NCI-H146 (cell line): ENCODE measurements around the gene GREB1.

ENCODE experiments used
- DNase-seq: peaks from one replicate; lab custom pipeline; 2025; lab: John Stamatoyannopoulos, UW

Gene GREB1

DNA sequence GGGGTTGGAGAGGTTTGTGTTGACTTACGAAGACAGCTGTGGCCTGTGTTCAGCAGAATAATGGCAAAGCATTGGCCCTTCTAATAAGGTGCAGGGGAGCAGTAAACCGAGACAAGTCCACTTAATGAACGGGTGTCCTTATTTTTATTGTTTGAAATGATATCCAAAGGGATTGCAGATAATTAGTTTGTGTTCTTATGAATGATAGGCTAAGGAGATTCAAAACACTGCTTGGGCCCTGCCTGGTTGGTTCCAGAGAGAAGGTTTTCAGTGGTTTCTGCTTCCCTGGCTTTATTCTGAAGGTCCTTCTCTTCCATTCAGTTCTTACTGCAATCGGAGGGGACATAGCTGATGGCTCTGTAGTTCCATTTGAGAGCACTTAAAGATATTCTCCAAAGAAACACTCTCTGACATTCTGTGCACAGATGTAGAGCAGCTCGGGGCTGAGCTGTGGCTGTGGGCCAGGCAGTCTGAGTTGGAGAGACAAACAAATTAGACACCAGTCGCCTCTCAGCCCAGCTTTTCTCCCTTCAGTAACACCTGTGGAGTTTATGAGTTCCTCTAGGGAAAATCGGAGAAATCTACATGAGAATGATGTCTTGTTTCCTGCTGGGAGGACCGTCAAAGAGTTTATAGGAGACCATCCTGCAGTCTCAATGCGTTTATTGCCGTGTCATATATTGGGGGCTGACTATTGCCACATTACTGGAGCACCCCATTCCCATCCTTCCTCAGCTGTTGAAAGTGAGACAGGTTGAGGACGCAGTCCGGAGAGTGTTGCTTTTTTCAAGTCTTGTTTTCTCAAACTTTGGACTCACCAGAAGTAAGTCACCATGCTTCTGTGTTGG is 6.5 kb downstream of the GREB1 start:
- DNase-seq, result peak; percentile 71

DNA sequence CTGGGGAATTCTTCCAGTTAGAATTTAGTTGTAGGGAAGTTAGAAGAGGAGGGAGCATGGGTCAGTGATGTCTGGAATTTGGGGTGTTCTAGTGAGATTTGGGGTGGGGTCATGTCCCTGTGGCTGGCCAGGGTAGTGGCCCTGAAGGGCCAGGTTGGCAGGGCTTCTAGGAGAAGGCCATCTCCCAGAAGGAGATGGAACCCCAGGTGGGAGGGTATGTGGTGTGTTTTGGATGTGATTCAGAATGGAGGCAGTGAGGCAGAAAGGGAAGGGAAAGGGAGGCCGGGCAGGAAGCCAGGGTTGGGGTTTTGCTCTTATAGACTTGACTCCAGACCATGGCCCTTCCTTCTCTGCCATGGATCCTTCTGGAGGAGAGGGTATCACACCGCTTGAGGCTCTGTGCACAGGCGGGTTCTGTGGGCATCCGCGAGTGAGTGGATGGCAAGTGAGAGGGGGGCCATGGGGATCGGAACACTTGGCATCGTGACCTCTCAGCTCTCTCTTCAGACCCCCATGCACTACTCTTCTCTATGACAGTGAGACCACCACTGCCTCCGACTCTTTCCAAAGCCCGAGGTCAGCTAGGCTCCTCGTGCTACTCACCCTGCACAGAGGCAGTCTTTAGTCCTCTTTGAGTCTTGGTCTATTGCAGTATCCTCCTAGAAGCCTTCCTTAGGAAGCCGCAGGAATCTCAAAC is 7.3 kb downstream of the GREB1 start:
- DNase-seq, result no peak

DNA sequence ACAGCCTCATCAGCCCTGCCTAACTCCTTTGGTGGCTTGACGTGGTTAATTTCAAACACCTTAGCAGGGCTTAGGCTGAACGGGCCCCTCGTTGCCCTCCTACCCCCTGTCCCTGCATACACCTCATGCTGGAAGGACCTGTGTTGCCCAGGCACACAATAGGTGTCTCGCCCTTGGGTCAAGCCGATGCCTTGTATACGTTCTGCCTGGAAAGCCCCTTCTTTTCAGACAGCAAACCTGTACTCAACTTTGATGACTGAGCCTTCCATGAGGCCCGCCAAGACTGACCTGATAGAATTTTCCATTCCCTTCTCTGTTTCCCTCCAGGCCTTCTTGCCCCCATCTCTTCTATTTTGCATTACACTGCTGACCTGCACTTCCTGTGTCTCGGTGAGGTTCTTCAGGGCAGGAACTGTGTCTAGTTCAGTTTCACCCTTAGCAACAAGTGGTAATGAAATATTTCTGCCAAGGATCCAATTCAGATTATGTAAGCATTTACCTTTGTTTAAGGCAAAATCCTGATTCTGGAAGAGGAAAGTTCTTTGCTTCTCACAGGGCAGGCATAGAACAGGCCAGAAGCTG is 7.9 kb downstream of the GREB1 start:
- DNase-seq, result no peak

DNA sequence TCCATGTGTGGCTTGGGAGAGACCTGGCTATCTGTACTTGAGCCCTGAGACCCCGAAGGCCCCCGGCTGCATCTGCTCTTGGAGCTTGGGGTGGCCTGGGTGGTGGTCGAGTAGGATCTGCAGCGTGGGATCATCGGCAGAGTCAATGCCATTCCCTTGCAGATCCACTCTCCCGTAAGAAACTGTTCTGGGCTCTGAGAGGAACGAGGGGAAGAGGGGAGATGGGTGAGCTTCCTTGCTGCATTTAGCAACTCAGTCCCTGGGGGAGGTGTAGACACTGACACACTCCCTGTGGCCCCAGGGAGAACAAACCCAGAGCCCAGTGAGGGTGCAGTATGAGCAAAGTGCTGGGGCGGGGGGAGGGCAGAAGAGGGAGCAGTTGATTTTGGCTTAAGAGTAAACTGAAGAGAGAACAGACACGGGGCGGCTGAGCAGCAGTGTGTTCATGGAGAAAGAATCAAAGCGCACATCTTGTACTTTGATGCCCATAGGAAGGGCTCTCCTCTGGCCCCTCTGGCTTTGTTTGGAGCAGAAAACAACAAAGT is 8.5 kb downstream of the GREB1 start:
- no peak for DNase-seq

DNA sequence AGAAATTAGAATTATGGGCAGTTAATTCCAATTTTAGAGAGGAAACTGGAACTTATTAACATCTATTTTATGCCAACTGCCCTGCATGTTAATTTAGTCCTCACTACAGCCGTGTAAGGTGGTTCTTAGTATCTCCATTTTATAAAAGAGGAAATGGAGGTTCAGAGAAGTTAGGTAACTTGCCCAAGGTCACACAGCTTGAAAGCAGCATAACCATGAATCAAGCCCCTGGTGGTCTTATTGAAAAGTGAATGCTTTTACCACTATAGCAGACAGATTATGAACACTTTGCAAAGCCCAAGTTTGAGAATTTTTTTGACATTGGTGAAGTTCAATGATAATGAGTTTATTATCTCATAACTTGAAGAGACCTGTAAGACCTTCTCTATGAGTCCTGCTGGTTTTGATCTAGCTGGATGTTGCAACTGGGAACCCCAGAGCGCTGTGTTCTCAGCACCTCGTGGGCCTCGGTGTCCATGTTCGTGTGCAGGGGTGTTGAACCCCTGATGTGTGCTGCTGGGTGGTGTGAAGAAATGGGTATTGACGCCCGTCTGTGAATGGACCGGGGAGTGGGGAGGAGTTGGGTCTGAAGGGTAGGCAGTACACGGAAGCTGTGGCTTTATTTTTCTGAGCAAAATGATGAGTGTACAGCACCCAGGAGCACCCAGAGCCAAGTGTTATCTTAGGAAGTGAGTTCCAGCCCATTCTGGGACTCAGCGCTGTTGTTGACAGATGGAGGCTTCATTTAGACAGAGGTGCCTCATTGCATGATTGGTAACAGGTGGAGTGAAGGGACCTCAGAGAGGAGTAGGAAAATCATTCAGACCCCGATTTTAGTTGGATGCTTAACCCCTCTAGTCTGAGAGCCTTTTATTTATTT is 9.7 kb downstream of the GREB1 start:
- no peak for DNase-seq

DNA sequence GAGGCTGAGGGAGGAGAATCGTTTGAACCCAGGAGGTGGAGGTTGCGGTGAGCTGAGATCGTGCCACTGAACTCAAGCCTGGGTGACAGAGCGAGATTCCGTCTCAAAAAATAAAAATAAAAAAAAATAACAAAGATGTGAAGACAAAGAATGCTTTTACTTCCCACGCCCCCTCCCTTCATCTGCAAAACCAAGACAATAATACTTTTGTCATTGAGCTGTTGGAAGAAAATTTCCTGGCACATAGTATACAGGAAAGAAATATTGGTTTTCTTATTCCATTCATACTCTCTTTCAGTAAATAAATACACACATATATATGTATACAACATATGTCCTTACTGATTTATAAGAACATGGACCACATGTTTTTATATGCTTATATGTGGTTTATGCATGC is 12.2 kb downstream of the GREB1 start:
- DNase-seq, result no peak

DNA sequence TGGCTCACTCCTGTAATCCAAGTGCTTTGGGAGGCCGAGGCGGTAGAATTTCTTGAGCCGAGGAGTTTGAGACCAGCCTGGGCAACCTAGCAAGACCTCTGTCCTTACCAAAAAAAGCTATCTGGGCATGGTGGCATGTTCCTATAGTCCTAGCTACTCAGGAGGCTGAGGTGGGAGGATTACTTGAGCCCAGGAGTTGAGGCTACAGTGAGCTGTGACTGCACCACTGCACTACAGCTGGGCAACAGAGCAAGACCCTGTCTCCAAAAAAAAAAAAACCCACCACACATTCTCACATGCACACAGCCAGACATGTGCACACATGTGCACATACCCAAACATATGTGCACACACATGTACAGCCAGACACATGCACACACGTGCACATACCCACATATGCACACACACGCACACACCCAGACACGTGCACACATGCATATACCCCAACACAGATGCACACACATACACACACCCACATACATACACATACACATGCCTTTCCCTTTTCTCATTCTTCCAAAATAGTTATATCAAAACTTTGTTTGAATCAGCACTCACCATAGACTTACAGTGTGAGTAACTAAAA is 14.2 kb downstream of the GREB1 start:
- no peak for DNase-seq

DNA sequence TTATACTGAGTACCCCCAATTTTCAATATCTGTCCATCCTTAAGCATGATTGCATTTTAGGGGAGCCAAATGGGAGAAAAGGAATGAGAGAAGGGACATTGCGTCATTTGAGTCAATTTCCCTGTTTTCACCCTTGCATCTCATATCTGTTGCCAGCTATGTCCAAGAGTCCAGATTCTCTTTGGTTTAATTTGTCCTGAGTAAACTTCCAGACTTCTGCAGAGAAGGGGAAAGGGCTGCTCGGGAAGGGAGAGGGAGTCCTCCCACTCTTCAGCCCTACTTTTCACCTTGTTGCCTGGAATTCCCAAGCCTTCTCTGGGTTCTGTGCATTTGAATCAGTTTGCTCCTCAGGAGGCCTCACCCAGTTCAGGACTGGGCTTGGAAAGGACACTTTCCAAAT is 16.5 kb downstream of the GREB1 start:
- DNase-seq, result no peak

DNA sequence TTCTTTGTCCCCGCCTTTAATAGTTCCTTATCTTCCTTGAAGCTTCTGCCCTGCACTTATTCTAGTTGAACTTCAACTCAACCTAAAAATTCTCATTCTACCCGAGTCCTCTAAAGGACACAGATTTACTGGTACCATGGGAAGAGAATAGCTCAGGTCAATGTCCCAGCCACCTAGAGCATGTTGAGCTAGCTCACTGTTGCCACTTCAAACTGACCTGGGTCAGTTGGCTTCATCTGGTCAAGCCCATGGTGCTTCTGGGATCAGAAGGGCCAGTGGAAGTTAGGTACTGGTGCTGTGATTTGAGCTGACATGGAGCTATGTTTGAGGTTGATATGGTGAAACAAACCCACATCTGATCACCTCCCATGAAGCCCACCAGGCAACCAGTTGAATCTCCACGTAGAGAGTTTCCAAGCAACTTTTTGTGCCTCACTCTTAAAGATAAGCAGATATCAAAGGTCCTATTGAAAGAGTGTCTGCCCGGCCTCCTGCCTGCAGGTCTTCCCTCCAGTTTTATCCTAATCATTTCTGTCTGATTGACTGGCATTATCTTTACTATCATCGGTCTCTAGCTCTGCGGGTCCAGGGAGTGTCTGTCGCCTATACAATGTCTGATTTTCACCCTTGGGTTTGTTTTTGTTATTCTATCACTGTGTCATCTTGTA is 17.2 kb downstream of the GREB1 start:
- no peak for DNase-seq

DNA sequence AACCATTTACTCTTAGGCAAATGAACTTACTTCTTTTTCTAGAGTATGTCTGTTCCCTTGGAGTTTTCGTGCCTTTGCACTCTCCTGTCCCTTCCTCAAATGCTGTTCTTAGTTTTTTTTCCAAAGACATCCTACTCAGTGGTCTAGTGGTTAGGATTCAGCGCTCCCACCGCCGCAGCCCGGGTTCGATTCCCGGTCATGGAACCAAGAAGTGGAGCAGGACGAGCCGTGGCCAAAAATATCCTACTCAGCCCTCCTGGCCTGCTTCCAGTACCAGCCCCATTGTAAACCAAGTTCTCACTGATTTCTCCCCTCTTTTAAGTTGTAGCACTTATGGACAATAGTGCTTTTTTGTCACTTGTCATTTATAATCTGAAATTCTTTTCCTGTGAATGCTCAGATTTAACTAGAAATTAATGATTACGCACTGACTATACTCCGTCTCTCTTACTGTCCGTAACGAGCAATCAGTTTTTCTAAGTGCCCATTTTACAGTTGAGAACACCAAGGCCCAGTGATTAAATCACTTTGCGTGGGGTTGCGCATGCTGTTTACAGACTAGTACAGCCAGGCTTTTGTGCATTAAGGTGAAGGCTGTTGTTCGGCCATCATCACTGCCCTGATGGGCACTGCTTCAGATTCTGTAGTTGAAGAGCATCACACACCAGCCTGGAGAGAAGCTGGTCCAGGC is 17.9 kb downstream of the GREB1 start:
- DNase-seq, result no peak

DNA sequence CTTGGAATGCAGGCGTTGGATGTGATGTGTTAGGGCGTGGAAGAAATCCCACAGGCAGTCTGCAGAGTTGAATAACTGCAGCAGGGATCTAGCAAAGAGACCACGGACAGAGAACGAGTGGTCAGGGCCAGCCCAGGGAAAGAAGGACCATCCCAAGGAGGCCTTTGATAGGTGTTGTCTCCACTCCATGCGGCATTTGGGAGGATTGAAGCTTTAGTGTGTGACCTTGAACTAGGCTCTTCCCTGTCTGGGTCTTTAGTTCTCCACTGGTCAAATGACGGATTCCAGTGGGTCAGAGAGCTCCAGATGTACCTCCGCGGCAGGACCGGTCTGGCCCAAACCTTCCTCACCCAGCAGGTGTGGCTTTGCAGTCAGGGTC is 18.4 kb downstream of the GREB1 start:
- DNase-seq, result no peak

DNA sequence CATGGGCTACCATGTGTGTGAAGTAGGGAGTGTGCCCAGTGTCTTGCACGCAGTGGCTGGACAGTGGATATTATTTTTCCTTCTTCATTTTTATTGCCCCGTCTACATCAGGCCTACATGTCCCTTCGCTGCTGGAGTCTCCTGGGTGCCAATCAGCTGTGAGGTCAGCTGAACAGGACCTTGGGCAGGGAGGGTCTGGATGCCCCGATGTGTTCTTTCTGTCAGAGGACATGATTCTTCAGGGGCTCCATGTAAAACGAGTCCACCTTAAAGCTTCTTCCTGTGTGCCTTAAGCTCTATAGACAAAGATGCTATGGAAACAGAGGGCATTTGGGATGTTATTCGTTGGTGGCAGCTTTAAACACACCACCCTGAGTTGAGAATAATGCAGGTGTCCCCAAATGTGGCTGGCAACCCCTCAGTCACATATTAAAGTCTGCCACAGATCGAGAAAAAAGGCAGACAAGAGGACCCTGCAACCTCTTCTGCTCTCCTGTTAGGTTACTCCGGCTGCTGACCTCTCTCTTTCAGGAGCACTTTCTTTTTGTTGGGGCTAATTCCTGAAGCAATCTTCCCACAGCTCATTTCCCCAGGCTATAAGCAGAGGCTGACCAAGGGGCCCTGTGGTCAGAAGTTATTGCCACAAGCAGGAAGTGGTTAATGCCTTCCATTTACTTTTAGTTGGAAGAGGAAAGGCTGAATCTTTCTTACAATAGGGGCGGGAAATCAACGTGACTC is 20.0 kb downstream of the GREB1 start:
- DNase-seq, result no peak

DNA sequence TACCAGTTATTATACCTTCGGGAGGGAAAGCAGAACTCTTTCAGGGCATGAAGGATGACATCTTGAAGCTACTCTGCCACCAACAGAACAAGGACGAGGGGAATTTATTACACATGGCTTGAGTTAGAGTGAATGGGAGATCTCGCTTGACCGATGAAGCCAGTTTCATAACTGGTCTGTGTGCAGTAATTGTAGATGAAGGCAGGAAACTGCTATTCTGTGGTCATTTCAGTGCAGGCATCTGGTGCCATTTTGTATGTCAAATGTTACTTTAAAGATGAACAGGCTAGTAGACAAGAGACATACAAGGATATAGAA is 20.5 kb downstream of the GREB1 start:
- no peak for DNase-seq

DNA sequence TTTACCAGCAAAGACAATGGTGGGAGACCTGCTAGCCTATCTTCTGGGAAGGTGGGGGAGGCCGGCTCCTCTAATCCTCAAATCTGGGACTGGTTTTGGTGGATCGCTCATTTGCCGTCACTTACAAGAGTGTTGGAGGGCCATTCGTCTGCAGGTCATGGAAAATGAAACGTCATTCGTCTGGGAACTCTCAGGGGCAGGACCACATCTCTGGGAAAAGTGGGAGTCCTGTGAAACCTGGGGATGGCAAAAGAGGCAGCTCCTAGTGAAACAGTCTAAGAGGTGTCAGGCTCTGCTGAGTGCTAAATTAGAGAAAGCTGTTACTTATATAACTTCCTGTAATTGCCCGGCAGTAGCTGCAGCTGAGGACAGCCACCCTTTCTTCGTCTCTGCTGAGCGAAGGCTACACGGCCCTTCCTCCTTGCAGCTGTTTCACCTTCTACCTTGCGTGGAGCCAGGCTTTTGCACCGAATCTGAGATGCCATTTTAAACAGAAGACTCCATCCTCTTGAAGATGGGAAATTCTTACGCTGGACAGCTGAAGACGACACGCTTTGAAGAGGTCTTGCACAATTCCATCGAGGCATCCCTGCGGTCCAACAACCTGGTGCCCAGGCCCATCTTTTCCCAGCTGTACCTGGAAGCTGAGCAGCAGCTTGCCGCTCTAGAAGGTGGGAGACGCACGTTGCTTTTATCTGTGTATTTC is 22.4 kb downstream of the GREB1 start:
- no peak for DNase-seq

DNA sequence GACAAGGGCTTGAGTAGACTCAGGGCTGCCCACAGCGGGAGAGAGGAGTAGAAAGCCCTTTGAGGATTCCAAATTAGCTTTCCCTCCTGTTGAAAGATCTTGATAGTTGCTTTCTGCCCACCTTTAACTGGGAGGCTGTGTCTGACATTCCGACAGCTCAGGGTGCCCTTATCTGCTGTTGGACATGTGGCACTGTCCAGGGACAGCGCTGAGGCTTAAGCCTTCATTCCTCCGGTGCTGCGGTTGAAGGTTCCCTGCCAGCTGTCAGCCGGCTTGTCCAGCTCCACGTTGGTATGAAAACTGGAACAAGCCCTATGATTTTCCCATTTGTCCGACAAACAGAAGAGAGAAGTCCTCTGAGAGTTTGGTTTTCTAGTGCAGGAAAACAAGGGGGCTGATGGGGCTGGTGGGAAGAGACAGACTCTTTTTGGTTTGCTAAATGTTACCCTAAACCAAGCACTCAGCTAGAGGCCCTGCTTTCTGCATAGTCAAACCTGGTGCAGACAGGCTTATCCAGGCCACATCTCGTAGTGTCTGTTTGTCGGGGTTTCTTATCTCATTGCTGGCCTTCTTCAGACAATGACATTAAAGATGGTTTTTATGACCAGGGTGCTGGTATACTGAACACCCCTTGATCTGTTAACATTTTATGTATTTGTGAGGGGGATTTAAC is 24.5 kb downstream of the GREB1 start:
- no peak for DNase-seq

DNA sequence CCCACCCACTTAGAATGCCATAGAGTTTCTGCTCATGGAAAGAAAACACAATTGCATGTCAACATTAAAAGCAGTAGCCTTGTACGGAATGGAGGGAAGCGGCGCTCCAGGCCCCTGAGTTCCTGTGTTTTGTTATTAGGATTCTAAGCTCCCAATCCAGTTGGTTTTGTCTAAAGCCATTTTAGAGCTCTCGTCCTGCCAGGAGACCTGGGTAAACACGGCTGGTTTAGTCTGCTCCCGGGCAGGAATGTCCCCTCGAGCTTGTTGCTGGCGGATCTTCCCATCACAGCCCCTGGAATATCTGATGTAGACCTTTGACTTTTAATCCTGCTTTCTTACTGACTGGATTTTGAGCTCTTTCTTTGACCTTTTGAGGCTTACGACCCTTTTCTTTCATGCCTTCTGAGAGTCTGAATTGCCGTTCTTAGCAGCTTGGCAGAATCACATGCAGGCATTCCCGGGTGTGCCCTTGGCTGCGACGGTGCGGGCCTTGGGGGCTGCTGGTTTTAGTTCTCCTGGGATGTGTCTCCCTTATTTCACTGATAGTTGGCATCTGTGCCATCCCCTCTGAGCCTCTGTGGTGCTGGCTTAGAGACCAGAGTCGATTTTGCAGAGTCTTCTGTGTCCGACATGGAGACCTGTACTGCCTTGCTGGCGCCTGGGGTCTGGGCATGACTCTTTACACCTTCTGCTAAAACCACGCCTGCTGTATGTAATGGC is 25.4 kb downstream of the GREB1 start:
- DNase-seq, result no peak

DNA sequence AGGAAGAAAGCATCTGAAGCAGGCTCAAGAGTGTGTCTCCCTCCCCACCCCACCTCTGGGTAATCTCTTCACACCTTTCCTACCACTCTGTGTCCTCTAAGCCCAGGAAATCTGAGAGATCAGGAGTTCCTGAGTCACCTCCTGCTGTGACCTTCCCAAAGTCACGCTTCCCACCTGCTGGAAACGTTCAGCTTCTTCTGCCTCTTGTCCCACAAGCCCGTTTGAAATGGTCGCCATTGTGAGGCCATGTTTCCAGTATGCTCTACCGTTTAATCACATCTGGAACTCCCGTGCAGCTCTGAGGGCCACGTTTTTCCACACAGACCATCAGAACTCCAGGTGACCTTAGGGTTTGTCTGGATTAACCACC is 25.9 kb downstream of the GREB1 start:
- DNase-seq, result no peak

DNA sequence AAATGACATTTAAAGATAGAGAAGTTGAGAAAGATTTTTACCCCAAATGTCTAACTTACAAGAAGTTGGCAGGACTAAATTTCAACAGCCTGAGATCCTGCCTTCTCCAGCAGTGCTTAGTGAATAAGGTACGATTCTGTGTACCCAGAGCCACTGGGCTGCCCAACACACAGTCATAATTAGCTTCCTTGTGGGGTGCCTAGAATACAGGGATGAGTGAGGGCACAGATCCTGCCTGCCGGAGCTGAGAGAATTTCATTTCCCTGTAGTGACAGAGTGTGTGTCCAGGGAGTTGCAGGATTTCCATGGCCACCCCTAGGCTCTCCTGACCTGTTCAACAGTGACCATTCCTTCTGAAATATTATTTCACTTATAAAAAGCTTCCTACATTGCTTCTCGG is 27.0 kb downstream of the GREB1 start:
- no peak for DNase-seq
